ENCODE measurements around the gene PIP4K2C. TPM values are rescaled to one million over a fixed set of nuclear protein-coding genes. Genes with fewer than 3 reads are reported as not detected.
A peak's percentile ranks its signal among the peaks of the same experiment; 100 is the strongest.

Gene PIP4K2C
- total RNA-seq, 1 experiment from 2014 or later: 44.9 TPM

DNA sequence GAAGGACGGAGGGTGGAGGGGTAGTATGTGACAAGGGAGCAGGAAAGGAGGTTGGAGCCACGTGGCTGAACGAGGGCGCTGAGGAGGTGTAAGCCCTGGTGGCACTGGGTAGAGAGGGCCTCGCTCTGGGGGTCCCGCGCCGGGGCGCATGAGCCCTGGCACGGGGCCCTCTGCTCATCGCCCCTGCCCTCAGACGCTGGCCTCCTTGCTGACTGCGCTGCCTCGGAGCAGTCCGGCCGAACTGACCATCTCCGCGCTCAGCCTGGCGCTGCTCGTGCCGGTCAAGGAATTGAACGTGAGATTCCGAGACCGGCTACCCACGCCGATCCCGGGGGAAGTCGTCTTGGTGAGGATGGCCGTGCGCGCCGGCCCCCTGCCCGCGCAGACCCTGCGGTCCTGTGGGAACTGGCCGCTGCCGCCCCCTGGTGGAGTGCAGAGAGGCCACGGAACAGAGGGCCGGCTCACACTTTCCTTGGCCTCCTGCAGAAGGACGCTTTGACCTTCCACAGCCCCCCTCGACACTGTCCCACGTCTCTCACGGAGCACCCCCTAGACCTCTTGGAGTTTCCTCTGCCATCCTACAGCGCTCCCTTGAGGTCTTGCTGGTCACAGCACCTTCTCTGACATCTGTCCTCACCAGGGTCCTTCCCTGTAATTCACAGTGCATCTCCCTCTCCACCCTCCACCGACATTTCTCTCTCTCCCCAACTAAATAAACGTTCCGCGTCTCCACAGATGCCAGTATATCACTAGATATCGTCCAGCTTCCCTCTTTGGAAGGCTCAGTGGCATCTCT, 30.7 kb downstream of the PIP4K2C start:
- peak; percentile 62 for DNase-seq (ENCODE audit: low read depth)

- DNase-seq (ENCODE audit: low read depth): no peak
Observed at GRCh38 chr12:57622293-57623245, 31.6 kb downstream of the PIP4K2C start.

- no peak for DNase-seq (ENCODE audit: low read depth)
Observed at GRCh38 chr12:57623385-57623784, 32.4 kb downstream of the PIP4K2C start.

DNA sequence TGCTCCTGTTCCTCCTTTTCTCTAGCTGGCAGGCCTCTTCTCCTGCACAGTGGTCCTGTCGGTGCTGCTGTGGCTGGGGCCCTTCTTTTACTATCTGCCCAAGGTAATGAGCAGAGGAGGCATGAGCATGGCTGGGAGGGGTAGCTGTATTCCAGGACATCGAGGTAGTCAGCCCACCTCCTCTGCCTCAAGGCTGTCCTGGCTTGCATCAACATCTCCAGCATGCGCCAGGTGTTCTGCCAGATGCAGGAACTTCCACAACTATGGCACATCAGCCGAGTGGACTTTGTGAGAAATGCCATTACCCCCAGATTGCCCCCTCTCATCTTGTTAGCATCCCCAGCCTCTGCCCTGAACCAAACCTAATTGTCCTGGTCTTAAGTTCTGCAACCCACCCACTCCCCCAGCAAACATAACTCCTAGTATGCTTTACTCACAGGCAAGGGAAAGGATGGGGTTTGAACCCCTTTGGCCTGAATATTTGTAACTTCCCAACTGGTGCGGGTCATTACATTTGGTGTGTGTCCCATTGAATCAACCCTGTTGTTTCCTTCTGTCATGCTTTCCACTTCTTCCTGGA, 32.9 kb downstream of the PIP4K2C start:
- no peak for DNase-seq (ENCODE audit: low read depth)

- DNase-seq (ENCODE audit: low read depth): no peak
Observed at GRCh38 chr12:57624441-57625220, 33.6 kb downstream of the PIP4K2C start.

DNA sequence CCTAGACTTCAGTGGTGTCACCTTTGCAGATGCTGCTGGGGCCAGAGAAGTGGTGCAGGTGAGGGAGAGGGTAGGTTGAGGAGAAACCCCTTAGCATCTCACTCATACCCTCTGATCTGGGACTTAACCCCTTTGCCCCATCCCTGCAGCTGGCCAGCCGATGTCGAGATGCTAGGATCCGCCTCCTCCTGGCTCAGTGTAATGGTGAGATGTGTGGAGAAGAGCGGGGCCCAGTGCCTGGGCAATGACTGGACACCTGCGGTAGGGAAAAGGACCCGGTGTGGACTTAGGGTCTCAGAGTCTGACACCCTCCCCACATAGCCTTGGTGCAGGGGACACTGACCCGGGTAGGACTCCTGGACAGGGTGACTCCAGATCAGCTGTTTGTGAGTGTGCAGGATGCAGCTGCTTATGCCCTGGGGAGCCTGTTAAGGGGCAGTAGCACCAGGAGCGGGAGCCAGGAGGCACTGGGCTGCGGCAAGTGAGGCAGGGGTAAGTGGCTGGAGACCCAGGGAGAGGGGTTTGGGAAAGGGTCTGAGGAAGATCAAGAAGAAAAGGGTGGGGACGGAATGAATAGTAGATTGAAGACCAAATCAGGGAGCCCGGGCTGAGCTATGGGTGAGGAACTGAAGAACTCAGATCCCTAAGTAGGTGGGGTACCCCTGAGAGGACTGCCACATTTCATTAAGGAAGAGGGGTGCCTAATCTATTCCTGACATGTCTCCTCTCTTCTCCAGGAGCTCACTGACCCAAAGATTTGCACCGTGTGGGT, 34.5 kb downstream of the PIP4K2C start:
- DNase-seq (ENCODE audit: low read depth): no peak

GRCh38 chr12:57626111-57626920, 35.3 kb downstream of the PIP4K2C start:
- DNase-seq (ENCODE audit: low read depth): no peak

GRCh38 chr12:57626921-57627445, 36.0 kb downstream of the PIP4K2C start:
- DNase-seq (ENCODE audit: low read depth): no peak

DNA sequence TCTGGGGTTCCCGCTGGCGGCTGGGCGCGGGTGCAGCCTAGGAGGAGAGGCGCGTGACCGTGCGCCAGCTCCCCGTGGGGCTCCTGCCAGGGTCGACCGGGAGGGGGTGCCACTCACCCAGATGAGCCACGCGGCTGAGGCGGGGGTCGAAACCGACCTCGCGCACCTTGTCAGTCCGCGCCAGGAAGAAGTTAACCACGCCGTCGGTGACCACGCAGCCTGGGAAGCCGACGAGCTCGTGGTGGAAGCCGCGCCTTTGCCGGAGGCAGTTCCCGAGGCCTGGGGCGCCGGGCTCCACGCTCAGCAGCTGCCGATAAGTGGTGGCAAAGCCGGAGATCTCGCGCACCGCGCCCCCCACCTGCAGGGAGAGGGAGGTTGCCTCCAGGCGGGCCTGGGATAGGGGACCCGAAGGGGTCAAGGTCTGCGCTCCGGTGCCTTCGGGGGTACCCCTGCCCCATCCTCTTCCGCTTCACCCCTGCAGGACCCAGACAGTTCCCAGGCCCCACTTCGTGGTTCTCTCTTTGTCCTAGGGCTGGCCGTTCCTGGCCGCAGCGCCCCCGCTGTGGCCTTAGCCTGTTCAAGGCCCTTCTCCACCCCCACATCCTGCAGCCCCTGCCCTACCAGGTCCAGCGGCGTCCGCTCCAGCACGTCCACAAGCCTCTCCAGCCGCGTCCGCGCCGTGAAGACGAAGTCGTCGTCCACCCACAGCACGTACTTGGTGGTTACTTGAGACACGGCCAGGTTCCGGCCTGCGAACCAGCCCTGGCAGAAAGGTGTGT, 36.7 kb downstream of the PIP4K2C start:
- no peak for DNase-seq (ENCODE audit: low read depth)

DNA sequence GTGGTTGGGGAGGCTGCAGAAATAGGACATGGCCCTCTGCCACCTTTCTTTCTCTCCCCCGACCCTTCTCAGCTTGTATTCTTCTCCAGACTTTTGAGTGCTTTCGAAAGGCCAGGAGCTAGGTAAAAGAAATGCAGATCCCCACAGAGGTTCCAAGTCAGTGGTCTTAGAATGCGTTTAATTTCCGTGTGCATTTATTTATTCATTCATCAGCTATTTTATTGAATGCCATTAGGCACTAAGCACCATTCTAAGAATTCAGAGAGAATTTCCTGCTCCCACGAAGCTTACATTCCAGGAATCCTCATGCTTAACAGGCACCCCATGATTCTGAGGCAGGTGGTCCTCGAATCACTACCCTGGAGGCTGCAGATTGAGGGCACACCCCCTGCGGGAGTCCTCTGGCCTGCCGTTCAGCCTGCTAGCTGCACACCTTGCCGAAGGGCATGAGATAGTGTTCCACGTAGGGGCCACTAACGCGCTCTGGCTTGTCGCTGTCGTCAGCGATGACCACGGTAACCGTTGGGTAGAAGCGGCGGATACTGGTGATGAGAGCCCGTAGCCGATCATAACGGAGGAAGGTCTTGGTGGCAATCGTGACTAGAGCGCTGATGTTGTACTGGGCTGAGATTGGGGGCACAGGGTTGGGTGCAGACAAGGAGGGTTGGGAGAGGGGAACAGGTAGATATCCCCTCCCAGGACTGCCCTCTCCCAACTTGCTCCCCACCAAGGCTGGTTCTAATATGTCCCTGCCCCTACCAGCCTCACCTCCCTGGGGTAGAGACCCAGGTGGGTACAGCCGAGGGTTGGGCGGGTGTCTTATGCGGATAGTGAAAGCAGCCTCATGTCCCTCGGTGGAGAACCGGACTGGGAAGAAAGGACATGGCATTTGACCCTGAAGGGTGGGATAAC, 37.5 kb downstream of the PIP4K2C start:
- DNase-seq (ENCODE audit: low read depth): no peak

DNA sequence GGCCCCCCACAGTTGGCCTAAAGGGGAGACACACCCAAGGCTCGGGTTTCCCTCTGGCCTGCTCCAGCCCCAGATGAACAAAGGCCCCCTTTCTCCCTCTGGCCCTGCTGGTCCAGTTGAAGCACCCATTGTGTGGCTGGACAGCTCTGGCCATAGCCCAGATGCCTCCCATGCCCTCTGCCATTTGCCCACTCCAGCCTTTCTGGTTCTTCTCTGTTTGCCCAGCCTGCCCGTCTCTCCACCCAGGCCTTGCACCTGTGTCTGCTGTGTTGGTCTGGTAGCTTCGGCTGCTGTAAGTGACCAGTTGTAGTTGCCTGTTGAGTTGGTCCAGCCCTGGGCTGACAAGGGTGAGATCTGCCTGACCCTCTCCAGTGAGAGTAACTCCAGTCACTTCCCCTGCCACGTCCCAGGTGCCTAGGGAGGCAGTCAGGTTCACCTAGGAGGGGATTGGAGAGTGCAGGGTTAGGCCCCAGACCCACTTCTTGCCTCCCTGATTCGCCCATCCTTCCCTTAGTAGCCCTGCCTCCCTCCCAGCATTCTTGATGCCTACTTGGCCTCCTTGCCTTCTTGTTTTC, 39.0 kb downstream of the PIP4K2C start:
- DNase-seq (ENCODE audit: low read depth): no peak

GRCh38 chr12:57630891-57631433, 40.0 kb downstream of the PIP4K2C start:
- DNase-seq (ENCODE audit: low read depth): no peak

DNA sequence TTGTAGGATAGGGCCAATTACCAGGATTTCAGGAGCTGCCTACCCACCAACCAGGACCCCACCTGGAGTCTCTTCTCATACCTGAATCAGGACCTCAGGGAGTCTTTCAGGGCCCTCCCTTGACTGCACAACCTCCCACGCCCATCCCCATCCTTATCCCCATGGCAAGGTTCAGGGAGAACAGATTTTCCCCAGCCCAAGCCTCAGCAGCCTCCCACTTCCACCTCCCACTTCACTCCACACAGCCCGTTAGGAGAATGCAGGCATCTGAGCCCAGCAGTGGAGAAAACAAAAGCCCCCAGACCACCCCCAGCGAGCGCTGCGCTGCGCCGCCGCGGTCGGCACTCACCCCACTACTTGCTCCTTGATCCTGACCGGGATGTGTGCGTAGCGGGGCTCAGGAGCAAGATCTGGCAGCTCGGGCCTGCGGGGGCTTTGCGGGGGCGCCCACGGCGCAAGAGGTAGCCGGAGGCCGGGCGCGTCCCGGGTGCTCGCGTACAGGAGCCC, 40.6 kb downstream of the PIP4K2C start:
- no peak for DNase-seq (ENCODE audit: low read depth)

DNA sequence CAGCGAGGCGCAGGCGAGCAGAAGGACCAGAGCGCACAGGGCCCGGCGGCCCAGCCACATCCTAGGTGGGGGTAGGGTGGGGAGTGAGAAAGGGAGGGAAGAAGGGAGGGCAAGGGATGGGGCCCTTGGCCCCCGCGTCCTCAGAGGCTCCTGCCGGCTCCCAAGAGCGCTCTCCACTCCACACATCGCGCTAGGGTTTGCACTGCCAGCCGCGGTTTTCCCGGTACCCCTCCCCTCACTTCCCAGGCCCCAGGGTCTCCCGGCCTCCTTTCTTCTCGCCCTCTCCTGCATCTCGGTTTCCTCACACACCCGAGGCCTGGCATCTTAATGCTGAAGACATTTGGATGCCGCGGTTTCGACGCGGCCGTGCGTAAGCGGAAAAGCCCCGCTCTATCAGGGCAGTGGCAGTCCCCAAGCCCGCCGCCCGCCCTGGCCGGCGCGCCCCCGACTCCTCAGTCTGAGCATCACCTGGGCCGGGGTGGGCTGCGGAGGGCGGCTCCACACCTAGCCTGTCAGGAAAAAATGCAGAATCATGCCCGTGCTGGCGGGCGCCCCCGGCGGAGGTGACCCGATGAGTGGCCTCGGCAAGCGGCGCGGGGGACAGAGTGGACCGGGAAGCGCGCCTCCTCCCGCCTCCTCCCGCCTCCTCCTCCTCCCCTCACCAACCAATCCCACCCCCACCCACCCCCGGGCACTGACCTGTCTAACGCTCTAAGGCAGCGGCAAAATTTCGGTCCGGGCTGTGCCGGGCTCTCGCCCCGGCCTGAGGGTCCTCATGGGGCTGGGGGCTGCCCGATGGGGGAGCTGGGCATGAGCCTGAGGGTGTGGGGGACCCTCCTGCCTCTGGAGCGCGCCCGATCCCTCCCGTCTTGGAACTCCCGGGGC, 41.3 kb downstream of the PIP4K2C start:
- DNase-seq (ENCODE audit: low read depth): peak; percentile 48

DNA sequence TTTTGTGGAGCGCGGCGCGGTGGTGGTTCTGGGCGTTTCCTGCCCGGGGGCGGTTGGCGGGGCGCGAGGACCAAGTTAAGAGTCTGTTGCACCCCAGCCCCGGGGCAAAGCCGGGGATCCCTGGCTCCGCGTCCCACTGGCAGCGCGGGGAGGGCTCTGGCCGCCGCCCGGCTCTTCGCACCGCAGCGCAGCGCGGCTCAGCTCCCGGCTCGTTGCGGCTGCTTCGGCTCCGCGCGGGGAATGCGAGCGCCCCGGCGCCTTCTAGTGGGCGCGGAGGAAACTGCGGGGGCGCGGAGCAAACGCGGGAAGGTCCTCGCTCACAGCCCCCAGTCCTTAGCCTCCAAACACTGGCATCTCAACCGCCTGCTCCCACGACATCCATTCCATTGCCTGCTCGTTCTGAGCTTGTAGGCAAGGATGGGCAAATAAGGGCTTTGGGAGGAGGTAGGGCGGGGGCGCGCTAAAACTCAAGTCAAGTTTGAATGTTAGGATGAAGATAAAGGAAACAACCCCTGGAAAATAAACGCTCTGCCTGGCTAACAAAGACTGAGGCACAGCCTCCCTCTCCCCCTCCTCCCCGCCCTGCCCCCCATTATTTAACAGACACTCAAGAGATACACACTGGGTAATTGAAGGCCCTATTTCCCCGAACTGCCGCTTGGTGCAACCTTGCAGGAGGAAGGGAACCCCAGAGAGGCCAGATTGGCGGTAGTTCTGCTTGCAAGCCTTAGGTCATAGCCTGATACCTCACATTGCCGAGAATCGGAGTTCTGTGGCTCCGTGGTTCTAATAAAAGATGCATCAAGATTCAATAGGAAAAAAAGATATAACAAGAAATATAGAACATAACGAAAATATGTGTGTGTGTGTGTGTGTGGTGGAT, 42.2 kb downstream of the PIP4K2C start, which contains the start of gene B4GALNT1:
B4GALNT1 (minus strand) TSS at position 244 of the 883 bp plus-strand sequence. CDS start 1,069 bp downstream, outside the sequence.
- peak; percentile 85 for DNase-seq (ENCODE audit: low read depth)

Data from Daoy (cell line).